Kidney glomerular epithelial cell (primary cell): ENCODE measurements around the gene TRMT1.

ENCODE experiments used
- DNase-seq: peaks from one replicate; lab custom pipeline; 2025; lab: John Stamatoyannopoulos, UW

Gene TRMT1

GRCh38 chr19:13102416-13102665 is 14.2 kb downstream of the TRMT1 start:
- no peak for DNase-seq

GRCh38 chr19:13101590-13102415 is 14.7 kb downstream of the TRMT1 start:
- DNase-seq = no peak

GRCh38 chr19:13100841-13101589 is 15.5 kb downstream of the TRMT1 start:
- no peak for DNase-seq

GRCh38 chr19:13100031-13100588 is 16.4 kb downstream of the TRMT1 start:
- no peak for DNase-seq

- DNase-seq = no peak
Measured at GRCh38 chr19:13099073-13099999, 17.2 kb downstream of the TRMT1 start.

- no peak for DNase-seq
Measured at GRCh38 chr19:13098277-13099072, 18.1 kb downstream of the TRMT1 start.

- DNase-seq = no peak
Measured at GRCh38 chr19:13097463-13098258, 18.9 kb downstream of the TRMT1 start.

GRCh38 chr19:13097033-13097462 is 19.5 kb downstream of the TRMT1 start:
- no peak for DNase-seq

- DNase-seq = no peak
Measured at GRCh38 chr19:13095934-13096927, 20.3 kb downstream of the TRMT1 start.

- DNase-seq = no peak
Measured at GRCh38 chr19:13095393-13095784, 21.2 kb downstream of the TRMT1 start.

- DNase-seq = no peak
Measured at GRCh38 chr19:13094771-13095392, 21.7 kb downstream of the TRMT1 start.

GRCh38 chr19:13094106-13094504 is 22.4 kb downstream of the TRMT1 start:
- no peak for DNase-seq

GRCh38 chr19:13093407-13094105 is 23.0 kb downstream of the TRMT1 start:
- DNase-seq = peak; percentile 52

GRCh38 chr19:13092606-13093235 is 23.8 kb downstream of the TRMT1 start:
- no peak for DNase-seq

- DNase-seq = no peak
Measured at GRCh38 chr19:13092158-13092543, 24.4 kb downstream of the TRMT1 start.

- DNase-seq = peak; percentile 52
Measured at GRCh38 chr19:13091400-13092157, 25.0 kb downstream of the TRMT1 start.
